ENCODE results near the gene TSPAN10.

DNA sequence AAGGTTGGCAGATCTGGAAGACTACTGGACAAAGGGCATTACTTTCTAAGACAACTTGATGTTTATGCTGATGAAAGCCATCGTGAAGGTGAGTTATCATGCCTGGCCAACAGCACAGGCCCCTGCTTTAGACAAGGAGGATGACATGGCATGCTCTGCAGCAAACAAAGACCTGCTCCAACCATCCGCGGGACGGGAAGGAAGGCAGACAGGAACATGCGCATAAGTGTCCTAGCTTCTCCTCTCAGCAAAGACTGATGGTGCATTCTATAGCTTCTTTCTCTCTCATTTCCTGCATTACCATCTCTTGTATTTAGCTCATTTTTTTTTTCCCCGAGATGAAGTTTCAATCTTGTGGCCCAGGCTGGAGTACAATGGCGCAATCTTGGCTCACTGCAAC lies 5.5 kb upstream of the TSPAN10 start:
- TF ChIP-seq, protein P1, sequence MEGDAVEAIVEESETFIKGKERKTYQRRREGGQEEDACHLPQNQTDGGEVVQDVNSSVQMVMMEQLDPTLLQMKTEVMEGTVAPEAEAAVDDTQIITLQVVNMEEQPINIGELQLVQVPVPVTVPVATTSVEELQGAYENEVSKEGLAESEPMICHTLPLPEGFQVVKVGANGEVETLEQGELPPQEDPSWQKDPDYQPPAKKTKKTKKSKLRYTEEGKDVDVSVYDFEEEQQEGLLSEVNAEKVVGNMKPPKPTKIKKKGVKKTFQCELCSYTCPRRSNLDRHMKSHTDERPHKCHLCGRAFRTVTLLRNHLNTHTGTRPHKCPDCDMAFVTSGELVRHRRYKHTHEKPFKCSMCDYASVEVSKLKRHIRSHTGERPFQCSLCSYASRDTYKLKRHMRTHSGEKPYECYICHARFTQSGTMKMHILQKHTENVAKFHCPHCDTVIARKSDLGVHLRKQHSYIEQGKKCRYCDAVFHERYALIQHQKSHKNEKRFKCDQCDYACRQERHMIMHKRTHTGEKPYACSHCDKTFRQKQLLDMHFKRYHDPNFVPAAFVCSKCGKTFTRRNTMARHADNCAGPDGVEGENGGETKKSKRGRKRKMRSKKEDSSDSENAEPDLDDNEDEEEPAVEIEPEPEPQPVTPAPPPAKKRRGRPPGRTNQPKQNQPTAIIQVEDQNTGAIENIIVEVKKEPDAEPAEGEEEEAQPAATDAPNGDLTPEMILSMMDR (IDR thresholded peaks at IDR 0.05): no peak
- TF ChIP-seq EP300 (IDR thresholded peaks at IDR 0.05) (no peak), POLR2A (IDR thresholded peaks at IDR 0.05; ENCODE audit: low read depth) (no peak), POLR2AphosphoS5 (IDR thresholded peaks at IDR 0.05) (no peak)
